Left ventricle myocardium inferior (tissue), 1 donor: ENCODE measurements around the gene ADCY5. TPM values are rescaled to one million over a fixed set of nuclear protein-coding genes. Genes with fewer than 3 reads are reported as not detected.
A peak's percentile ranks its signal among the peaks of the same experiment; 100 is the strongest.

ENCODE experiments used
- DNase-seq: peaks from one replicate; pipeline ENCODE4 v3.0.0-alpha.2; 2020
- H3K27ac ChIP-seq: fragments of 200-600 bp; replicated peaks from 2 replicates; pipeline ENCODE4 v1.8.0; 2021
- H3K27me3 ChIP-seq: fragments of 200-600 bp; 2 replicates; pipeline ENCODE4 v1.8.0; 2021; ENCODE audit warnings: low read depth
- H3K36me3 ChIP-seq: fragments of 200-600 bp; 2 replicates; pipeline ENCODE4 v1.8.0; 2021
- H3K4me1 ChIP-seq: fragments of 200-600 bp; 2 replicates; pipeline ENCODE4 v1.8.0; 2021
- H3K4me3 ChIP-seq: fragments of 200-600 bp; 2 replicates; pipeline ENCODE4 v1.8.0; 2021; ENCODE audit warnings: mild to moderate bottlenecking, moderate library complexity
- H3K9me3 ChIP-seq: fragments of 200-600 bp; replicated peaks from 2 replicates; pipeline ENCODE4 v1.8.0; 2021
- CTCF ChIP-seq: fragments of 200-600 bp; IDR thresholded peaks from 2 replicates; pipeline ENCODE4 v1.8.0; 2021; ENCODE audit warnings: antibody characterized with exemption, mild to moderate bottlenecking, borderline replicate concordance
- intact Hi-C: fragments of 100-400 bp; cut with micrococcal nuclease; formaldehyde crosslinking; loops from one replicate; pipeline ENCODE4 v1.11.0; 2022
- total RNA-seq: library from RNA; stranded (reverse); fragmentation: NEBNext Ultra II Directional; extraction: Animal tissue kit (Norgen Biotek cat#: 25700); gene quantifications from one replicate; pipeline ENCODE4 v1.2.1, GENCODE V29; 2021
- donor health status: DM: no; HTN: yes; CAD: no; lungs with severe emphysema.

The ADCY5 gene
- total RNA-seq, 1 donor from 2014 or later: 249 TPM

- H3K4me1 ChIP-seq: peaks cover 98% of the 10 kb centered on the region
- intact Hi-C loops: no loop called here
These were observed 119.1 kb downstream of the ADCY5 start for GRCh38 chr3:123329636-123330340.

GRCh38 chr3:123328851-123329635 lies 119.8 kb downstream of the ADCY5 start:
- intact Hi-C loops: no loop called here
- peak; percentile 97 for TF ChIP-seq CTCF
- Histone ChIP-seq H3K27ac (peak overlapping the region; percentile 87), H3K4me1 (peaks cover 97% of the 10 kb centered on the region), H3K36me3 (peaks cover 13% of the 10 kb centered on the region), H3K4me3 (peak overlapping the region; percentile 41), H3K9me3 (no peaks in the 10 kb centered on the region), H3K27me3 (peaks cover 5% of the 10 kb centered on the region)
- peak; percentile 83 for DNase-seq

More at GRCh38 chr3:123329636-123330340, 119.1 kb downstream of the ADCY5 start:
- peaks cover 5% of the 10 kb centered on the region for H3K27me3 ChIP-seq
- no peak for TF ChIP-seq CTCF
- no peaks in the 10 kb centered on the region for H3K9me3 ChIP-seq
- peak overlapping the region; percentile 87 for H3K27ac ChIP-seq
- H3K36me3 ChIP-seq: peaks cover 9% of the 10 kb centered on the region
- H3K4me3 ChIP-seq: peak overlapping the region; percentile 41
- DNase-seq: peak; percentile 35

- peak; percentile 3 for DNase-seq
- peaks cover 20% of the 10 kb centered on the region for H3K36me3 ChIP-seq
- peaks cover 5% of the 10 kb centered on the region for H3K27me3 ChIP-seq
- peaks cover 97% of the 10 kb centered on the region for H3K4me1 ChIP-seq
- H3K9me3 ChIP-seq: no peaks in the 10 kb centered on the region
- TF ChIP-seq CTCF: no peak
- H3K4me3 ChIP-seq: no peak overlapping the region
- H3K27ac ChIP-seq: peak overlapping the region; percentile 87
- intact Hi-C loops: loop anchor here (2.0 kb wide), 1 partner anchor 161 kb away; no protein-coding TSS in a partner anchor
These were observed 120.7 kb downstream of the ADCY5 start for GRCh38 chr3:123327956-123328850.

GRCh38 chr3:123327480-123327879 lies 121.4 kb downstream of the ADCY5 start:
- peaks cover 97% of the 10 kb centered on the region for H3K4me1 ChIP-seq
- peak overlapping the region; percentile 87 for H3K27ac ChIP-seq
- DNase-seq: peak; percentile 12
- H3K4me3 ChIP-seq: no peak overlapping the region
- no peaks in the 10 kb centered on the region for H3K9me3 ChIP-seq
- H3K36me3 ChIP-seq: peaks cover 27% of the 10 kb centered on the region
- intact Hi-C loops: loop anchor here (2.0 kb wide), 1 partner anchor 161 kb away; no protein-coding TSS in a partner anchor
- peaks cover 5% of the 10 kb centered on the region for H3K27me3 ChIP-seq
- TF ChIP-seq CTCF: no peak

- no peak for TF ChIP-seq CTCF
- H3K27me3 ChIP-seq: peaks cover 5% of the 10 kb centered on the region
- intact Hi-C loops: loop anchor here (2.0 kb wide), 1 partner anchor 162 kb away; no protein-coding TSS in a partner anchor
- H3K4me1 ChIP-seq: peaks cover 97% of the 10 kb centered on the region
- peaks cover 37% of the 10 kb centered on the region for H3K36me3 ChIP-seq
- no peak overlapping the region for H3K4me3 ChIP-seq
- H3K9me3 ChIP-seq: no peaks in the 10 kb centered on the region
- peak; percentile 12 for DNase-seq
- H3K27ac ChIP-seq: peak overlapping the region; percentile 54
These were observed 122.4 kb downstream of the ADCY5 start for GRCh38 chr3:123326531-123326930.
